Eye (tissue), 1 donor: Measurements from ENCODE around the gene MATN1.

Experiments
- DNase-seq: peaks from one replicate; pipeline ENCODE4 v3.0.0-alpha.2; 2015

MATN1 gene

GRCh38 chr1:30744060-30744756 is 20.8 kb upstream of the MATN1 start:
- DNase-seq = no peak

DNA sequence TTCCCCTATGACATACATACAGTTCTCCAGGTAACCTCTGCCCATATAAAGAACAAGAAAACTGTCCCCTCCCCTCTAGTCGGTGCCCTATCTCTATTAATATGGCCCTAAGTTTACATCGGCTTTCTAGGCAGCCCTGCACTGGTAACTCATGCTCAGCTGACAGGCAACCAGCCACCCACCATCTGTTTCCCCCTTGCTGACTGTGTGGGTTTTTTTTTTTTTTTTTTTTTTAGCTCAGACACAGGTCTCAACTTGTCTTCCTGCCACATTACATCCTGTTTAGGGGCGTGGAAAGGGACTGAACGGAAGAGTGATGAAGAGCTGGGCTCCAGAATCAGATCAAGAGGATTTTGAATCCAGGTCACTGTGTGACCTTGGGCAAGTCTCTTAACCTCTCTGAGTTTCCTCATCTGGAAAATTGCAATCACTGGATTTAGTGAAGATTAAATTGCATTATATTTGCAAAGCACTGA is 20.2 kb upstream of the MATN1 start:
- DNase-seq = no peak

DNA sequence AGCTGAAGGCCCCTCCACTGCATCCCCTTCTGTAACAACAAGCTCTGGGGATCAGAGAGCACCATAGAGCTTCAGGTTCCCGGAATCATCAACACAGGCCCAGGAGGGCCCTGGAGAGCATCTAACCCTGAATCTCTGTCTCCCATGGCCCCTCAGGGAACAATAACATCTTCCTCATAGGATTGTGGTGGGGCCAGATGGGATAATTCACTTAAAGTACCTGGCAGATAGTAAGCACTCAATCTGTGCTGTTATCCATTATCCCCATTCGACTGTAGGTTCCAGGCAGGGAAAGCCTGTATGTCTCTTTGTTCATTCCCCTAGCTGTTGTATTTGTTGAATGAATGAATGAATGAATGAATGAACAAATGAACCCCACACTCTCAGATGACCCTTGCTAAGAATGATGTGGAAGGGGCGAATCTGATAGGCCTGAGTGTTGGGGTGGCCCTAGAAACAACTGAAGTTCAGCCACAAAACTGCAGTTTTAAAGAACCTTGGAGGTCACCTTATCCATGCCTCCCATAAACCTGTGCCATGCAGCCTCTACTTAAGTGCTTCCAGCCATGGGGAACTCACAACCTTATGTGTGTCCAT is 19.7 kb upstream of the MATN1 start:
- DNase-seq = no peak

DNA sequence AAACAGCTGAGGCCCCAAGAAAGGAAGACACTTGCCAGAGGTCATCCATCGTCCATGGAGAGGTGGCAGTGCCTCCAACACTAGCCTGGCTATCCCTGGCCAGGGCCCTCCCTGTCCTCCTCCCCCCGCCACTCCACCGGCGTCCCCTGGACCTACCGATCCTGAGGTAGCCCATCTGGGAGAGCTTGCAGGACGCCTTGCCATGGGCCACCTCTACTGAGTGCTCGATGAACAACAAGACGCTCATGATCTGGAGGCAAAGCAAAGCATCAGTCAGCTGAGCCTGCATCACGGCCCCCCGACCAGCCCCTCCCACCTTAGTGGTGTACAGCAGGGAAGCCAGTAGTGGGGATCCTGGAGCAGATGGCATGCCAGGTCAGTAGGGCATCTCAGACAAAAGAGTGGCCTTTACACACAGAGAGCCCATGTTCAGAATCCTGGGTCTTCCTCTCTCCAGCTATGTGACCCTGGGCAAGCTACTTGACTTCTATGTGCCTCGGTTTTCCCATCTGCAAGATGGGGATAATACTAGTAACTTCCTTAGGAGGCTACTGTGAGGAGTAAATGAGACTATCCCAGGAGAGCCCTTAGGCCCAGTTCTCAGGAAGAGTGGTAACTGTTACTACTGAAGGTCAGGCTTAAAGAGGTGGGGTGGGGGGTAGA is 19.0 kb upstream of the MATN1 start:
- DNase-seq = no peak

DNA sequence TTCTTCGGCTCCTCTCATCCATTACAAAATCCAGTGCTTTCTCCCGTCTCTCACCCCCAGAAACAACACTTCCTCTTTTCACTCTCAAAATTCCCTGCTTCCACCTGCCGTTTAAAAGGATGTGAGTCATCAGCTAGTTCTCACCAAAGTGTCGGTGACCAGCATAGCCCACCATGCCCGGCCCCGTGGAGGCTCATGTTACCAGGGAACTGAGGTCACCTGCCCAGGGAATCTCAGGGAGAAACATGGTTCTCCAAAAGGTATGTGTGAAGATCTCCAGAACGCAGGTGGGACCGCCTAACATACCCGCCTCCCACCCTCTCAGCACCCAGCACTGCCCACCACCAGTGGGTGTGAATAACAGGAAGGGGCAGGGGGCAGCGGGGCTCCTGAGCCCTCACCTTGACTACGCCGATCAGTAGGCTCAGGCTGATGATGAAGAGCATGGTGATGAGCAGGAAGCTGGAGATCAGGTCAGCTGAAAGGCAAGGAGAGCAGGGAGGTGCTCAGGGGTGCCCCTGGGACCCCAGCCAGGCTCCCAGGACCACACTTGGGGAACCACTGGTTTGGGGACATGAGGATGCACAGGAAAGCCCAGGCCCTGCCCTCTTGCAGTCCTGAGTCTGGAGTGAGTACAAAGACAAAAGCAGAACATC is 18.0 kb upstream of the MATN1 start:
- no peak for DNase-seq

DNA sequence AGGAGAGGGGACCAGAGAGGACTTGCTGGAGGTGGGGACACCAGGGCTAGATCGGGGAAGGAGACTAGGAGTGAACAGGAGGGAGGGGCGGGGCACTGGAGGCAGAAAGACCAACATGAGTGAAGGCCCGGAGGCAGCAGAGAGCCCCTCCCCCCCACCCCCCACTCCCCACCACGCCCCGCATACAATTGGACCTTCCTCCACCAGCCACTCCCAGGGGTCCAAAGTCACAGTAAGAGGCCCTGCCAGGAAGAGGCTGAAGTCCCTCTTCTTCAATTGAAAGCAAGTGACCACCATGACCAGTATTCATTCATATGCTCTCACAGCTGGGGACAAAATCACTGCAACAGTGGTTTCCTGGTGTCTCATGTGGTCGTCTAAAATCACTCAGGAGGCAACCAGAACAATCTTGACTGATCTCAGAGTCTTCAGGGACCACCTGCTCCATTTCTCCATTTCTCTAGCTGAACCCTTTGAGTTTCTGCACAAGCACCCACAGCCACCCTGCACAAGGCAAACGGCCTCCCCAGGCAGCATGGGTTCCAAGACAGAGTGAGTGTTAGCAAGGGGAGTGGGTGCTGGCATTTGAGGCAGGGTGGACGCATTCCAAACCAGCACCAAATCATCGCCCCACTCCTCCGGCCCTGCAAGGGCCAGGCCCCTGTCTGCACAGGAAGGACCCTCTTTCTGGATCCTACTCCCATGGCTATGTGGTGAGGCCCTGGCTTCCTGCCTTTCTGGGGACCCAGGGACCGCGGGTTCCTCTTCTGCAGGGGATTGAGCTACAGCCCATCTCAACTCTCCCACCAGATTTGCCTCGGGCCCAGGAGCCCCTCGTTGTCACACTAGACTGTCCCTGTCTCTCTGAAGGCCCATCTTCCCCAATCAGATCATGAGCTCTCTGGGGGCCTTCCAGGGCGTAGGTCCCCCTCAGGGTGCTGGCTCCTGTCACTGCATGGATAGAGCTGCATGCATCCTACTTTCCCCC is 17.2 kb upstream of the MATN1 start:
- no peak for DNase-seq

DNA sequence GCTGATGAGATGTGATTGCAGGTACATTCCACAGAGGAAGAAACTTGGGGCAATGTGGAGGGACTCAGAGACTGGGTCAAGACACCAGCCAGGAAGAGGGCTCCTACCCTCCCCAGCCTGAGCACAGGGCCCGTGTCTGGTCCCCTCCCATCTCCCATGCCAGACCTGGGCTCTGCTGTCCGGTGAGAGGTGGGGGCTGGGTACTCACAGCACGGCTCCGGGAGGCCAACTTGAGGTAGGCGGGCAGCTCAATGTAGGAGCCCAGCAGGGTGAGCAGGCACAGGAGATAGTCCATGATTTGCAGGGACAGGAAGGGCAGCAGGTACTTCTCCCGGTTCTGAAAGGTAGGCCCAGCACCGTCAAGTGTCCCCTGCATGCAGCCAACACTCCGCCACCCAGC is 16.2 kb upstream of the MATN1 start:
- no peak for DNase-seq

GRCh38 chr1:30738715-30739559 is 15.6 kb upstream of the MATN1 start:
- no peak for DNase-seq

DNA sequence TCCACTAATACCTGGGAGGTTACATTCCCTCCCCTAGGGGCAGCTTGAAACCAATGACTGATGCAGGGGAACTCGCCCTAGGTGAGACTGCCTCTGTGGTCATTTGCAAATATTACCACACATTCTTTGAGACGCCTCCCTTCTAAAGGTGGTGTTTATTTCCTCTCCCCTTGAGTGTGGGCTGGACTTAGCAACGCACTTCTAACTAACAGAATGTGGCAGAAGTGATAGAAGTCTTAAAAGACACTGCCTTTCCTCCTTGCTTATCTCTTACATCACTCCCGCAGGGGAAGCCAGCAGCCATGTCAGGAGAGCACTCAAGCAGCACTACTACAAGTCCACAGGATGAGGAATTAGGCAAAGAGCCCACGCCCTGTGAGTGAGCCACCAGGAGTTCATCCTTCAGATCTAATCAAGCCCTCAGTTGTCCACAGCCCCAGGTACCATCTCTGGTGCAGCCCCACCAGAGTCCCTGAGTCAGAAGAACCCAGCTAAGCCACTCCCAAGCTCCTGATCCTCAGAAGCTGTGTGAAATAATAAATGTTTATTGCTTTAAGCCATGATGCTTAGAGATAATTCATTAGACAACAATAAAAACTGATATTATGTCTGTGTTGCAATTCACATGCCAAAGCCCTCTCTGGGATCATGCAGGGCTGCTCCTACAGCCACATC is 14.8 kb upstream of the MATN1 start:
- no peak for DNase-seq

- DNase-seq = no peak
Measured at GRCh38 chr1:30737357-30738039, 14.1 kb upstream of the MATN1 start.

GRCh38 chr1:30735668-30736498 is 12.5 kb upstream of the MATN1 start:
- no peak for DNase-seq

- DNase-seq = no peak
Measured at GRCh38 chr1:30735124-30735523, 11.7 kb upstream of the MATN1 start.

GRCh38 chr1:30734580-30734979 is 11.2 kb upstream of the MATN1 start:
- DNase-seq = no peak

DNA sequence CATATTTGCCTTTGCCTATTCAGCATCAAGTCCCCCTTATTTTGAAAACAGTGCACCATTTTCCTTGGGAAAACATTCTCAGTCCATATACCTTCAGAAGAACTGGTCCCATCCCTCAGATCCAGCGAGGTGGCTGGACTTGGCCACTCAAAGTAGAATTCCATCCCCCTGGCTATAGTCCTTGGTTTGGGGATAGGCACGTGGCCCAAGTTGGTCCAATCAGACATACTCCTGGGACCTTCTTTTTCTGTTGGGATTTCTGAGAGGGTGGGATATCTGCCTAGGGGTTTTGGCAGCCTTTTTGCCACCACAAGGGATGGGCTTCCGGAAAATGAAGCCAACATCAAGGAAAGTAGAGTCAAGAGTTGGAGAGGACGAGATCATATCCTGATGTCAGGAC is 10.7 kb upstream of the MATN1 start:
- no peak for DNase-seq

- peak; percentile 71 for DNase-seq
Measured at GRCh38 chr1:30733493-30733892, 10.1 kb upstream of the MATN1 start.

DNA sequence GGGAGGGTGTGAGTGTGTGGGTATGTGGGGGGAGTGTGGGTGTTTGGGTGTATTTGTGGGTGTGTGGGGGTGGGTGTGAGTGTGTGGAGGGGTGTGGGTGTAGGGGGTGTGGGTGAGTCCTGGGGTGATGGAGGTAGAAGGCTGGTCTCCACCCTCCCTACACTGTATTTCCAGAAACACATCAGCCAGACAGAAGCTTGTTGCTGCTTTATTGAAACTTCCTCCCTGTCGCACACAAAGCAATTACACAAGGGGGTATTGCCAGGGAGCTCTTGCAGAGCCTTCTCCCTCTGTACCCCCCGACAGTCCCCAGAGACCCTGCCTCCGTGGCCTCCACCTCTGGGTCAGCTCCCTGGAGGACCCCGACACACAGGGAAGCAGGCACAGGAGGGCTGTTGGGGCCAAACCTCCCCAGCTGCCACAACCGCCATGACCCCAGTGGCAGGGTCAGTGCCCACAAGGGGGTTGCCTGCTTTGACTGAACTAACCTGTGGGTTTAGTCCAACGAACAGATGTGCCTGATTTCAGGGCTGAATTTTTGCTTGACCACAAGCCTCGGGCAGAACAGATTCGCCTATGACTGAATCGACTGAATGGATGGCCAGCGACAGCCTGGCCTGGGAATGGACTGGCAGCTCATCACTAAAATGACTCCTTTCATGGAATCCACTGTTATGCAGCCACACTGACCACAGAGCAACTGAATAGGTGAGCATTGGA is 9.1 kb upstream of the MATN1 start:
- DNase-seq = peak; percentile 57

DNA sequence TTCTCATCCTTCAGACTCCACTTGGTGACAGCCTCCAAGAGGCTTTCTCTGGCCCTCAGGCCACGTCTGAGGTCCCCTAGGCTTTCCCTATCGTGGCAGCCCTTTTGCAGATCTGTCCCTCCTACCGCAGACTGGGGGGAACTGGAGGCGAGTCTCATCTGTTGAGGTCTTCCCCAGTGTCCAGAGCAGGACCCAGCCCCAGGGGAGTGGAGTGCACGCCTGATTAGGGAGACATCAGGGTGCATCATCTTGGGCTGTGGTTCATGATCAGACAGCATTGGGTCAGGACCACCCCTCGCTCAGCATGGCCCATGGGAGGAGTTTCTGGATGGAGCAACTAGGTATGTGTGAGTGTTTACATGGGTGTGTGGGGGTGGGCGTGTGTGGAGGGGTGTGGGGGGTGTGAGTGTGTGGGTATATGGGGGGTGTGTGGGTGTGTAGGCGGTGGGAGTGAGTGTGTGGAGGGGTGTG is 8.5 kb upstream of the MATN1 start:
- no peak for DNase-seq

GRCh38 chr1:30731109-30731805 is 7.9 kb upstream of the MATN1 start:
- DNase-seq = no peak
